ENCODE measurements around the gene MBNL3.

- TF ChIP-seq CTCF (IDR thresholded peaks at IDR 0.05; ENCODE audit: low read length) (no peak), EZH2 (IDR thresholded peaks at IDR 0.05; ENCODE audit: borderline replicate concordance, low read length) (no peak)
Observed at GRCh38 chrX:132407691-132408090, 81.1 kb downstream of the MBNL3 start.

Data from OCI-LY1 (cell line).